ENCODE measurements around the gene XAF1.

Gene XAF1

GRCh38 chr17:6708357-6708961, 47.4 kb upstream of the XAF1 start:
- no peak overlapping the region for H3K9ac ChIP-seq (ENCODE audit: low read length)
- H3K9me3 ChIP-seq (replicated peaks; ENCODE audit: insufficient read depth, low read length): no peaks in the 10 kb centered on the region
- peaks cover 86% of the 10 kb centered on the region for H3K27me3 ChIP-seq (replicated peaks; ENCODE audit: insufficient read depth, low read length)
- TF ChIP-seq EZH2phosphoT487 (IDR thresholded peaks at IDR 0.05; ENCODE audit: low read length) (no peak), EZH2 (optimal IDR thresholded peaks at IDR 0.05; ENCODE audit: low read depth, low read length) (no peak), CTCF (IDR thresholded peaks at IDR 0.05; ENCODE audit: low read length) (no peak)
- no peaks in the 10 kb centered on the region for H3F3A ChIP-seq (ENCODE audit: insufficient read depth, low read length)
- DNase-seq: no peak
- H3K79me2 ChIP-seq (ENCODE audit: low read length): no peaks in the 10 kb centered on the region
- H4K20me1 ChIP-seq (ENCODE audit: insufficient read depth, low read length): no peaks in the 10 kb centered on the region
- H3K4me1 ChIP-seq (ENCODE audit: low read length): no peaks in the 10 kb centered on the region
- no peak overlapping the region for H2AFZ ChIP-seq (ENCODE audit: low read length)
- H3K4me3 ChIP-seq (ENCODE audit: low read length): no peak overlapping the region
- no peaks in the 10 kb centered on the region for H3K36me3 ChIP-seq (replicated peaks; ENCODE audit: insufficient read depth, low read length)
- H3K4me2 ChIP-seq (ENCODE audit: low read depth, low read length): no peak overlapping the region
- H3K27ac ChIP-seq (ENCODE audit: low read length): no peak overlapping the region
- H3K9me2 ChIP-seq (replicated peaks; ENCODE audit: insufficient read depth, low read length): no peaks in the 10 kb centered on the region

GRCh38 chr17:6710317-6710716, 45.5 kb upstream of the XAF1 start:
- H3K9me3 ChIP-seq (replicated peaks; ENCODE audit: insufficient read depth, low read length): no peaks in the 10 kb centered on the region
- no peaks in the 10 kb centered on the region for H3K79me2 ChIP-seq (ENCODE audit: low read length)
- TF ChIP-seq CTCF (IDR thresholded peaks at IDR 0.05; ENCODE audit: low read length) (peak; percentile 18; the same call in 1 of the 2 replicates), EZH2phosphoT487 (IDR thresholded peaks at IDR 0.05; ENCODE audit: low read length) (no peak), EZH2 (optimal IDR thresholded peaks at IDR 0.05; ENCODE audit: low read depth, low read length) (no peak)
- H3F3A ChIP-seq (ENCODE audit: insufficient read depth, low read length): no peaks in the 10 kb centered on the region
- no peak overlapping the region for H3K4me2 ChIP-seq (ENCODE audit: low read depth, low read length)
- no peaks in the 10 kb centered on the region for H4K20me1 ChIP-seq (ENCODE audit: insufficient read depth, low read length)
- H2AFZ ChIP-seq (ENCODE audit: low read length): no peak overlapping the region
- no peak overlapping the region for H3K9ac ChIP-seq (ENCODE audit: low read length)
- no peaks in the 10 kb centered on the region for H3K9me2 ChIP-seq (replicated peaks; ENCODE audit: insufficient read depth, low read length)
- DNase-seq: peak; percentile 12
- H3K27me3 ChIP-seq (replicated peaks; ENCODE audit: insufficient read depth, low read length): peaks cover 79% of the 10 kb centered on the region
- no peaks in the 10 kb centered on the region for H3K36me3 ChIP-seq (replicated peaks; ENCODE audit: insufficient read depth, low read length)
- no peaks in the 10 kb centered on the region for H3K4me1 ChIP-seq (ENCODE audit: low read length)
- no peak overlapping the region for H3K27ac ChIP-seq (ENCODE audit: low read length)
- no peak overlapping the region for H3K4me3 ChIP-seq (ENCODE audit: low read length)

- Histone ChIP-seq H3K9ac (ENCODE audit: low read length) (no peak overlapping the region), H3K4me1 (ENCODE audit: low read length) (no peaks in the 10 kb centered on the region), H3K79me2 (ENCODE audit: low read length) (no peaks in the 10 kb centered on the region), H3K36me3 (replicated peaks; ENCODE audit: insufficient read depth, low read length) (no peaks in the 10 kb centered on the region), H3K27ac (ENCODE audit: low read length) (no peak overlapping the region), H3K27me3 (replicated peaks; ENCODE audit: insufficient read depth, low read length) (peaks cover 70% of the 10 kb centered on the region), H3K9me3 (replicated peaks; ENCODE audit: insufficient read depth, low read length) (no peaks in the 10 kb centered on the region), H3K4me2 (ENCODE audit: low read depth, low read length) (no peak overlapping the region), H4K20me1 (ENCODE audit: insufficient read depth, low read length) (no peaks in the 10 kb centered on the region), H3K4me3 (ENCODE audit: low read length) (no peak overlapping the region), H3K9me2 (replicated peaks; ENCODE audit: insufficient read depth, low read length) (no peaks in the 10 kb centered on the region), H2AFZ (ENCODE audit: low read length) (no peak overlapping the region), H3F3A (ENCODE audit: insufficient read depth, low read length) (no peaks in the 10 kb centered on the region)
- TF ChIP-seq EZH2 (optimal IDR thresholded peaks at IDR 0.05; ENCODE audit: low read depth, low read length) (no peak), CTCF (IDR thresholded peaks at IDR 0.05; ENCODE audit: low read length) (no peak), EZH2phosphoT487 (IDR thresholded peaks at IDR 0.05; ENCODE audit: low read length) (no peak)
- no peak for DNase-seq
Observed at GRCh38 chr17:6711081-6711674, 44.7 kb upstream of the XAF1 start.

All from MM.1S (cell line).